CD4-positive, alpha-beta T cell treated with Interferon gamma for 1 hour (primary cell): ENCODE data around the gene MRPS34.
"Not testable (repeated sequence)": the region's sequence is repeated elsewhere in the genome, so short reads cannot be mapped to it uniquely, and the experiment has no call there.

Source experiments
- DNase-seq: peaks from one replicate; pipeline ENCODE4 v3.0.0-alpha.2; 2020

Gene MRPS34

GRCh38 chr16:1772908-1773702 lies at the start of gene MRPS34:
Gene MRPS34 (minus strand): TSS chr16:1773134. CDS start chr16:1773119, 15 bp downstream.
- DNase-seq, result peak; percentile 77

GRCh38 chr16:1821861-1822611 lies 49.1 kb upstream of the MRPS34 start:
- no peak for DNase-seq

GRCh38 chr16:1820946-1821290 lies 48.0 kb upstream of the MRPS34 start:
- DNase-seq, result no peak

GRCh38 chr16:1820096-1820945 lies 47.4 kb upstream of the MRPS34 start:
- no peak for DNase-seq

- no peak for DNase-seq
Measured at GRCh38 chr16:1819611-1820010, 46.7 kb upstream of the MRPS34 start.

GRCh38 chr16:1818873-1819525 lies 46.1 kb upstream of the MRPS34 start:
- no peak for DNase-seq

- no peak for DNase-seq
Measured at GRCh38 chr16:1818204-1818872, 45.4 kb upstream of the MRPS34 start.

GRCh38 chr16:1817716-1818115 lies 44.8 kb upstream of the MRPS34 start:
- no peak for DNase-seq

GRCh38 chr16:1817276-1817589 lies 44.3 kb upstream of the MRPS34 start:
- DNase-seq, result no peak

GRCh38 chr16:1816396-1817275 lies 43.7 kb upstream of the MRPS34 start:
- DNase-seq, result no peak

- DNase-seq, result no peak
Measured at GRCh38 chr16:1815461-1815860, 42.5 kb upstream of the MRPS34 start.

- DNase-seq, result peak; percentile 24
Measured at GRCh38 chr16:1812732-1813163, 39.8 kb upstream of the MRPS34 start.

GRCh38 chr16:1810536-1810935 lies 37.6 kb upstream of the MRPS34 start:
- DNase-seq, result no peak

GRCh38 chr16:1810106-1810505 lies 37.2 kb upstream of the MRPS34 start:
- DNase-seq, result no peak

- DNase-seq, result no peak
Measured at GRCh38 chr16:1809281-1809801, 36.4 kb upstream of the MRPS34 start.

GRCh38 chr16:1808691-1809090 lies 35.8 kb upstream of the MRPS34 start:
- no peak for DNase-seq

- DNase-seq, result no peak
Measured at GRCh38 chr16:1807626-1808025, 34.7 kb upstream of the MRPS34 start.

GRCh38 chr16:1800701-1801100 lies 27.8 kb upstream of the MRPS34 start:
- DNase-seq, result no peak

GRCh38 chr16:1799263-1799662 lies 26.3 kb upstream of the MRPS34 start:
- DNase-seq, result not testable (repeated sequence)

- no peak for DNase-seq
Measured at GRCh38 chr16:1794908-1795666, 22.2 kb upstream of the MRPS34 start.
